Stimulated activated CD4-positive, alpha-beta T cell treated with anti-CD3 and anti-CD28 coated beads, Interleukin-12 subunit alpha, Interleukin-12 subunit beta, amount 100 ng/mL, for 24 hours (primary cell): ENCODE measurements around the gene HERPUD1.

ENCODE experiments used
- DNase-seq, 2 experiments: peaks; one replicate each; pipeline ENCODE4 v3.0.0-alpha.2; 2020; ENCODE audit warnings: low read depth in 2 of 2

Gene HERPUD1

DNA sequence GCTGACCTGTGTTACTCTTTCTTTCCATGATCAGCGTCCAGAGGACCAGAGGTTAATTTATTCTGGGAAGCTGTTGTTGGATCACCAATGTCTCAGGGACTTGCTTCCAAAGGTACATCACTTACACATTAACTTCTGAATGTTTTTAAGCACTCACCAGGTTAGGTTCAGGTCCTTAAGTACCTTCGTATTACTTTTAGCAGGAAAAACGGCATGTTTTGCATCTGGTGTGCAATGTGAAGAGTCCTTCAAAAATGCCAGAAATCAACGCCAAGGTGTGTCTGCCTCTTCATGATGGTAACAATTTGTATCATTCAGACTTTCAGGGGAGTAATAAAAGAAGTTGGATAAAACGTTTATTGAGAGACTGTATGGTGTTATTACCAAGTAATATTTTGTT lies 3.3 kb downstream of the HERPUD1 start:
- no peak for DNase-seq

GRCh38 chr16:56936491-56936890 lies 4.5 kb downstream of the HERPUD1 start:
- no peak for DNase-seq

DNA sequence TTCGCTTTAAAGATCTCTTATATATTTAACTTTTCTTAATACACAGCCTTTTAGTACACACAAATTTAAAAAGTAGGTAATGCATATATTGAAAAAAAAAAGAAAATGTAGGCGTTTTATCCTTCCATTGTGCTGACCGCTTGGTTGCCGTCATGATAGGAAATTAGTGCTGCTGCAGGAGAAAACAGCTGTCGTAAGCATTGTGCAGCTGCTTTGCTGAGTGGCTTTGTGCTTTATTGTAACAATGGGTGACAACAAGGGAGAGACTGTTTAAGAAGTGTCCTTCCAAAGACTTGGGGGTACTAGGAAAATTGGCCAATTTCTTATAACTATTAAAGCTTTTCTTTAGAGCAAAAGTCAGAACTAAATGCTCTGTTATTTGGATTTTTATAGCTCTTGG lies 5.0 kb downstream of the HERPUD1 start:
- DNase-seq: no peak

- no peak for DNase-seq
Observed at GRCh38 chr16:56938664-56939513, 6.9 kb downstream of the HERPUD1 start.

- no peak for DNase-seq
Observed at GRCh38 chr16:56939801-56940200, 7.9 kb downstream of the HERPUD1 start.

GRCh38 chr16:56941092-56941491 lies 9.2 kb downstream of the HERPUD1 start:
- no peak for DNase-seq

DNA sequence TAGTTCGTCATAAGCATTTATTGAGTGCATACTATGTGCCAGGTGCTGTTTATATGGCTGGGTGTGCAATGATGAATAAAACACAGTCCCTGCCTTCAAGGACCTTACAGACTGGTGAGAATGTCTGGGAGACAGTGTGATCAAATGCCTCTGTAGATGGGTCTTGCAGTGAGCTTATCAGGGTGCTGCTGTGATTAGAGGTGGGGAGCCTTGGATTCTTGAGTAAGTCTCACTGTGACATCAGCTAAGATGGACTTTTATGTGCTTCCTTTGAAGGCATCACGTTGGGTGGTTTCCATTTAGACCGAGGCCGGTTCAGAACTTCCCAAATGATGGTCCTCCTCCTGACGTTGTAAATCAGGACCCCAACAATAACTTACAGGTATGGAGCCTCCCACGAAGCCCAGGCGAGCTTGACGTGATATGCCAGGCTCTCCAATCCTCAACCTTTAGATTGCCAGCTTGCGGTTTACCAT lies 10.0 kb downstream of the HERPUD1 start:
- DNase-seq: no peak

GRCh38 chr16:56943761-56944375 lies 11.9 kb downstream of the HERPUD1 start:
- DNase-seq: no peak

- no peak for DNase-seq
Observed at GRCh38 chr16:56944954-56945839, 13.3 kb downstream of the HERPUD1 start.

GRCh38 chr16:56945847-56946527 lies 14.0 kb downstream of the HERPUD1 start:
- no peak for DNase-seq

GRCh38 chr16:56946767-56947603 lies 15.0 kb downstream of the HERPUD1 start:
- DNase-seq: no peak

DNA sequence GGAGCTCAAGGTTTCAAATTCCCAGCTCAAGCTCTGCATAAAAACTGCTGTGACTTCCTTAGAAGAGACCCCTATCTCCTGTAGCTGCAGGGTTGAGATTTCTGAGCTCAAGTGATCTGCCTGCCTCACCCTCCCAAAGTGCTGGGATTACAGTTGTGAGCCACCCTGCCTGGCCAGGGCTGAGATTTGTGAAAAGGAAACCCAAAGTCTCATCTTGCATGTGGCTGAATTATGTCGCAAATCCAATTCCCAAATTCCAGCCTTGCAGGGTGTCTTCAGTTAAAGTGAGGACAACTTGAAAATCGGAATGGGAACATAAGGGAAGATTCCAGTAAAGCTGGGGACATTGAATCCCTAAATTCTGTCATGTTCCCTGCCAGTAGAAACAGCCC lies 15.7 kb downstream of the HERPUD1 start:
- no peak for DNase-seq

- DNase-seq: no peak
Observed at GRCh38 chr16:56948234-56948633, 16.3 kb downstream of the HERPUD1 start.

DNA sequence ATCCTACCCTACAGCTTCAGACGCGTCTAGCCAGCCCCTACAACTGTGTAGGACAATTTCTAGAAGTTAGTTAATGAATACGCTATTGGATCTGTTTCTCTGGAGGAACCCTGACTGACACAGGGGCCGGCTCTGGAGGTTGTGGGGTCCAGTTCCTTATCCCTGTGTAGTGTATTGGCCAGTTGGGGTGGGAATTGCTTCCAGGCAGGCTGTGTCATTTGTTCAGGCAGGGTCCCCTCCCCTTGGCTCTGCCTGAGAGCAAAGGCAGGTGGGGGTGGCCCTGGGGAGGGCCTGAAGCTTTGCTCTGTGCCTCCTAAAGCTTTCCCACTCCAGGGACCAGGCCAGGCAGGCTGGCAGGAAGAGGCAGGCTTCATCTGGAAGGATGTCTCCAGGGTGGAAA lies 18.1 kb downstream of the HERPUD1 start:
- no peak for DNase-seq

GRCh38 chr16:56950455-56950854 lies 18.5 kb downstream of the HERPUD1 start:
- DNase-seq: no peak

DNA sequence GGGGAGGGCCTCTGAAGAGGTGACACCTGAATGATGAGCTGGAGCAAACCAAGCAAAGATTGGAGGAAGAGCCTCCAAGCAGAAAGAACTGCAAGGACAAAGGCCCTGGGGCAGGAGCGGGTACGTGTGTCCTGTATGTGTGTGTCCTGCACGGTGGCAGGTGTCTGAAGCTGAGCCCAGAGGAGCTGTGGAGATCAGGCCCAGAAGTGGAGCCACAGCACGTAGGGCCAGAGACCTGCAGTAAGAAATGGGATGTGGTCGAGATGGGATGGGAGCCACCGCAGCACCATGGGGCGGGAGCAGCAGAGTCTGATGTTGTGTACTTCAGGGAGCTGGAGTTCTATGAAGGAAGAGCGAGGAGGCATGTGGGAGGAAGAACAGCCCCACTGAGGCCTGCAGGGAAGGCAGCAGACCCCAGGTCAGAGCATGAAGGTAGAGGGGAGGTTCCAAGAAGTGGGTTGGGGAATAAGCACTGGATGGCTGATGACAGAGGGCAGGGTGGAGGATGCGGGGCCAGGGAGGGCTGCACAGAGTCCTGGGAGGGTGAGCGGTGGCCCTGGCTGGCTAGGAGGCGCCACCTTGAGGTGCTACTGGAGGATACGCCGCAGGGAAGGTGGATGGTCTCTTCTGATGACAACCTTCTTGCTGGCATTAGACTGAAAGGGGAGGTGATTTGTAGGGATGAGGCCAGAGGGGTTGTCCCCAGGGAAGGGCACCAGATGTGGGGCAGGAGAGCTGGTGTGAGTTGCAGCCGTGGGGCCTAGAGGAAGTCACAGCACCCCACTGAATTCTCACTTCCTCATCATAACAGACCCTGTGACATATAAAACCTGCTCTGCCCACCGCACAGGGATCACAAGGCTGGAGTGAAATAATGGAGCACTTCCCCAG lies 19.2 kb downstream of the HERPUD1 start:
- DNase-seq: peak in 1 of 2 experiments; percentile 48

DNA sequence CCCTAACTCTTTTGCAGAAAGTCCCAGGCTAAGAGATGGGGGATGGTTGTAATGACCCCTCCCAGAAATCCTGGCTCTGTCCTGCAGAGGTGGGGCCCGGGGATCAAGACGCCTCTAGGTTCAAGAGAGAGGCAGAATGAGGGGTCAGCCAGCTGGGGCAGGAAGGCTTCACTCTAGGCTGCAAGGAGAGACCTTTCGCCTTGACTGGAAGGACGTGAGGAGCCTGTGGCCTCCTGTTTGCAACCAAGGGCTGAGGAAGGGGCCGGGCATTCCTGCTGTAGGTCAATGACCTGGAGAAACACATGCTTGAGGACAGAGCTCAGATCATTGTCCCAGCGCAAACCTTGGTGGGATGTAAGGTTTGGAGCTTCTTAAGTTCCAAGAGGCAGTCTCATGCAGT lies 21.1 kb downstream of the HERPUD1 start:
- no peak for DNase-seq

GRCh38 chr16:56956076-56956475 lies 24.1 kb downstream of the HERPUD1 start:
- DNase-seq: no peak

GRCh38 chr16:56956756-56957155 lies 24.8 kb downstream of the HERPUD1 start:
- DNase-seq: no peak
